WTC11 (cell line): ENCODE data around the gene TAMALIN. TPM values are rescaled to one million over a fixed set of nuclear protein-coding genes. Genes with fewer than 3 reads are reported as not detected.

Source experiments
- ATAC-seq: fragments of 200-7000 bp; cut with Tn5 transposase; 2 replicates; pipeline ENCODE4 v1.10.0; 2021; ENCODE audit warnings: mild to moderate bottlenecking, moderate library complexity
- CTCF ChIA-PET: fragments of 300-600 bp; sonication (Branson Sonifier 250); formaldehyde crosslinking; loops from one replicate; lab custom pipeline; 2021; ENCODE audit warnings: antibody characterized with exemption; lab: Charles Lee
- POLR2A ChIA-PET: fragments of 350-600 bp; sonication (Branson Sonifier 250); formaldehyde crosslinking; loops from one replicate; lab custom pipeline; 2021; ENCODE audit warnings: antibody characterized with exemption; lab: Charles Lee
- DNase-seq: peaks from one replicate; pipeline ENCODE4 v3.0.0; 2021; ENCODE audit warnings: low spot score
- H3K27ac Mint-ChIP-seq: 2 replicates; pipeline ENCODE4 v1.8.0; 2021; ENCODE audit warnings: mixed read lengths
- H3K27me3 Mint-ChIP-seq: 2 replicates; pipeline ENCODE4 v1.8.0; 2021; ENCODE audit warnings: low read depth, mild to moderate bottlenecking, moderate library complexity, mixed read lengths
- H3K36me3 Mint-ChIP-seq: 2 replicates; pipeline ENCODE4 v1.8.0; 2021; ENCODE audit warnings: mixed read lengths
- H3K4me1 Mint-ChIP-seq: 2 replicates; pipeline ENCODE4 v1.8.0; 2022; ENCODE audit warnings: mixed read lengths
- H3K4me3 Mint-ChIP-seq: 2 replicates; pipeline ENCODE4 v1.8.0; 2021; ENCODE audit warnings: mild to moderate bottlenecking, moderate library complexity, mixed read lengths
- H3K9me3 Mint-ChIP-seq: 2 replicates; pipeline ENCODE4 v1.8.0; 2021; ENCODE audit warnings: mixed read lengths
- CBFB ChIP-seq: sonication (generic); formaldehyde crosslinking; IDR thresholded peaks from 2 replicates; pipeline ENCODE4 v1.8.1; 2022; ENCODE audit warnings: mild to moderate bottlenecking, low read depth, missing genetic modification reagents
- CTCF ChIP-seq: fragments of 200-600 bp; IDR thresholded peaks from 2 replicates; pipeline ENCODE4 v1.8.0; 2022; ENCODE audit warnings: antibody characterized with exemption
- ETV6 ChIP-seq: sonication (generic); formaldehyde crosslinking; IDR thresholded peaks from 2 replicates; pipeline ENCODE4 v1.8.1; 2022; ENCODE audit warnings: mild to moderate bottlenecking, missing genetic modification reagents
- FOXK1 ChIP-seq: sonication (generic); formaldehyde crosslinking; IDR thresholded peaks from 2 replicates; pipeline ENCODE4 v1.8.0; 2022; ENCODE audit warnings: mild to moderate bottlenecking, moderate library complexity, missing genetic modification reagents
- FOXP4 ChIP-seq: sonication (generic); formaldehyde crosslinking; IDR thresholded peaks from 2 replicates; pipeline ENCODE4 v1.8.0; 2022; ENCODE audit warnings: mild to moderate bottlenecking, missing genetic modification reagents
- SMAD4 ChIP-seq: sonication (generic); formaldehyde crosslinking; IDR thresholded peaks from 2 replicates; pipeline ENCODE4 v1.8.0; 2022; ENCODE audit warnings: mild to moderate bottlenecking, missing genetic modification reagents
- TEAD1 ChIP-seq: sonication (generic); formaldehyde crosslinking; IDR thresholded peaks from 2 replicates; pipeline ENCODE4 v1.8.0; 2022; ENCODE audit warnings: mild to moderate bottlenecking, missing genetic modification reagents
- ZBTB43 ChIP-seq: sonication (generic); formaldehyde crosslinking; IDR thresholded peaks from 2 replicates; pipeline ENCODE4 v1.8.1; 2023; ENCODE audit warnings: mild to moderate bottlenecking, missing genetic modification reagents
- ZNF219 ChIP-seq: sonication (generic); formaldehyde crosslinking; IDR thresholded peaks from 2 replicates; pipeline ENCODE4 v1.8.0; 2023; ENCODE audit warnings: missing genetic modification reagents, mild to moderate bottlenecking, borderline replicate concordance
- ZNF317 ChIP-seq: sonication (generic); formaldehyde crosslinking; IDR thresholded peaks from 2 replicates; pipeline ENCODE4 v1.8.1; 2023; ENCODE audit warnings: low read depth, mild to moderate bottlenecking, moderate library complexity, missing genetic modification reagents, borderline replicate concordance
- ZNF532 ChIP-seq: fragments of 250-450 bp; sonication (Bioruptor Pico); IDR thresholded peaks from 2 replicates; pipeline ENCODE4 v1.9.0; 2021; ENCODE audit warnings: mild to moderate bottlenecking, borderline replicate concordance
- total RNA-seq: library from RNA; stranded (reverse); gene quantifications from 3 replicates; pipeline ENCODE4 v1.2.3, GENCODE V29; 2021

The TAMALIN gene
- total RNA-seq, 1 experiment from 2014 or later, result 6.1 TPM

- TF ChIP-seq FOXP4 (CRISPR knock-in tag) (no peak), TEAD1 (CRISPR knock-in tag) (no peak), ZNF532 (CRISPR knock-in tag) (no peak), FOXK1 (no peak), ETV6 (CRISPR knock-in tag) (no peak), ZNF317 (no peak)
Measured at GRCh38 chr12:52058631-52059361, 52.0 kb downstream of the TAMALIN start (continued).

GRCh38 chr12:52059582-52060497 lies 53.1 kb downstream of the TAMALIN start:
- Mint-ChIP-seq H3K4me3 (no peak overlapping the region), H3K27me3 (no peaks in the 10 kb centered on the region), H3K27ac (no peak overlapping the region), H3K4me1 (no peaks in the 10 kb centered on the region), H3K9me3 (no peaks in the 10 kb centered on the region)
- ChIA-PET POLR2A (interaction anchor here (0.6 to 2.1 kb wide), 2 partner anchors 27 to 63 kb away, joined by 5 to 6 read pairs; no protein-coding TSS in a partner anchor), CTCF (interaction anchor here (0.9 to 7.2 kb wide), 7 partner anchors 9 to 67 kb away, joined by 3 to 78 read pairs (median 7); partner anchors contain the start of gene ATG101)
- ATAC-seq (no peak), DNase-seq (no peak)
- TF ChIP-seq CBFB (CRISPR knock-in tag) (no peak), ZBTB43 (no peak), CTCF (no peak), SMAD4 (CRISPR knock-in tag) (no peak), ZNF219 (no peak)
- TF ChIP-seq, all 79 proteins: peak for 0
- H3K36me3 Mint-ChIP-seq, result 0 out of 2 replicates have a peak, but pooled peaks cover 3% of the 10 kb centered on the region
